Activated T-cell treated with anti-CD3 and anti-CD28 coated beads for 4 hours (primary cell): ENCODE results near the gene CFAP46.

Experiments
- DNase-seq: peaks from one replicate; pipeline ENCODE4 v3.0.0-alpha.2; 2020

The CFAP46 gene

DNA sequence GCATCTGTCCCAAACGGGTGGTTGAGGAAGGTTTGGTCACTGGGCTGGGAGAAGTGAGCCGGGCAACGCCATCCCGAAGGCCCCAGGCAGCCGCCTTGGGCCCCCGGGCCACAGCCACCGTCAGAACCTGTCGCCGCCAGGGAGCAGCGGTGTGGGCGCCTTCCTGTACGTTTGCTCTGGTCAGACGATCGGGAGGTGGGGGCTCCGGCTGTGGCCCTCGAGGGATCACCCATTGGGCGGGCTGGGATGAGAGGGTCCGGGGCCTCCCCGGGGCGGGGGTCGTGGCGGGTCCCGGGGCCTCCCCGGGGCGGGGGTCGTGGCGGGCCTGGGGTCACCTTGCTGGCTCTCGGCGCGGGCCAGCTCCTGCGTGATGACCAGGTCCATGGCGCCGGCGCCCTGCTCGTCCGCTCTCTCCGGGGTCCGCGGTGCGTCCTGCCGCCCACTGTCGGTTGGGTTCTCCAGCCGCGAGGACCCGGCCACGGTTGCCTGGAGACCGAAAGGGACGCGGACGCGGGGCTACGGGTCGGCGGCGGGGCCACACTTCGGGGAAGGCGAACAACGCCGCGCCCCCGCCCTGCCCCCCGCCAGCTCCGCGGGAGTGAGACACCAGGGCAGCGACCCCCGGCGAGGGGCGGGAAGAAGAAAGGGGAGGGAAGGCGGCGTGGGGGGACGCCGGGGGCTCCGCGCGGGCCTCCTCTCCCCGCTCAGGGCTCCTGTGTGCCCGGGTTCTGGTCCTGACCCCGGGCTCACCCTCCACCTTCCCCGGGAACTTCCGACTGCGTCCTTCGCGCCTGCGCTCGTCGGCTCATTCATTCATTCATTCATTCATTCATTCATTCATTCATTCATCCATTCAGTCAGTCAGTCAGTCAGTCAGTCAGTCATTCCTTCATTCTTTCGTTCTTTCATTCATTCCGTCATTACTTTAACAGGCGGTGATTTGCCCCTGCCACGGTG lies at the start of gene CFAP46:
TSS of gene CFAP46 (minus strand) at position 470 of the 957 bp plus-strand sequence. CDS start at position 384, 86 bp downstream.
- no peak for DNase-seq

GRCh38 chr10:132991706-132992432 lies 49.5 kb upstream of the CFAP46 start:
- no peak for DNase-seq

GRCh38 chr10:132990684-132991545 lies 48.5 kb upstream of the CFAP46 start:
- no peak for DNase-seq

- DNase-seq: no peak
Observed at GRCh38 chr10:132989476-132990415, 47.4 kb upstream of the CFAP46 start.

GRCh38 chr10:132988988-132989387 lies 46.6 kb upstream of the CFAP46 start:
- no peak for DNase-seq

GRCh38 chr10:132987671-132988571 lies 45.6 kb upstream of the CFAP46 start:
- no peak for DNase-seq

GRCh38 chr10:132986978-132987377 lies 44.6 kb upstream of the CFAP46 start:
- no peak for DNase-seq

- no peak for DNase-seq
Observed at GRCh38 chr10:132986576-132986975, 44.2 kb upstream of the CFAP46 start.

- no peak for DNase-seq
Observed at GRCh38 chr10:132986076-132986475, 43.7 kb upstream of the CFAP46 start.

DNA sequence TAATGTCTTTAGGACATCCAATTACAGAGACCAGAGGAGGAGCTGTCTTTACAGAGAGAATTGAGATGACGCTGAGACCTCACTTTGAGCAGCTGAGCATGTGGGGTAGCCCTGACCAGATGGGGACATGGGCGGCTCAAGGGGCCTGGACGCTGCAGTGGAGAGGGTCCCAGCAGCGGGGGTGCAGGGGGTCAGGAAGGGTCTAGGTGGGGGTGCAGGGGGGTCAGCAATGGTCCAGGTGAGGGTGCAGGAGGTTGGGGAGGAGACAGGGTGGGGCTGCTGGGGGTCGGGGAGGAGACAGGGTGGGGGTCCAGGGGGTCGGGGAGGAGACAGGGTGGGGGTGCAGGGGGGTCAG lies 43.2 kb upstream of the CFAP46 start:
- DNase-seq: no peak

- DNase-seq: no peak
Observed at GRCh38 chr10:132984801-132985545, 42.6 kb upstream of the CFAP46 start.

DNA sequence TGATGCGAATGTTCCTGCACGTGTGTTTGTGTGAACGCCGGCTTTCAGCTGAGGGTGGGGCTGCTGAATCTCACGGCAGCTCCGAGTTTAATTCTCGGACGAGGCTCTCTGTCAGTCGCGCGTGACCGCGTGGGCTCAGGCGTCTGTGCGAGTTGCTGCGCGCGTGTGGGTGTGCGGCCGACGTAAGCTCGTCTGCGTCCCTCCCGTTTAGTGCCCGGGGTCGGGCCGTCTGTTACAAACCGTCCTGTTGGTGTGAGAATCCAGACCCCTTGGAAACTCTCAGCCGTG lies 41.6 kb upstream of the CFAP46 start:
- DNase-seq: no peak

DNA sequence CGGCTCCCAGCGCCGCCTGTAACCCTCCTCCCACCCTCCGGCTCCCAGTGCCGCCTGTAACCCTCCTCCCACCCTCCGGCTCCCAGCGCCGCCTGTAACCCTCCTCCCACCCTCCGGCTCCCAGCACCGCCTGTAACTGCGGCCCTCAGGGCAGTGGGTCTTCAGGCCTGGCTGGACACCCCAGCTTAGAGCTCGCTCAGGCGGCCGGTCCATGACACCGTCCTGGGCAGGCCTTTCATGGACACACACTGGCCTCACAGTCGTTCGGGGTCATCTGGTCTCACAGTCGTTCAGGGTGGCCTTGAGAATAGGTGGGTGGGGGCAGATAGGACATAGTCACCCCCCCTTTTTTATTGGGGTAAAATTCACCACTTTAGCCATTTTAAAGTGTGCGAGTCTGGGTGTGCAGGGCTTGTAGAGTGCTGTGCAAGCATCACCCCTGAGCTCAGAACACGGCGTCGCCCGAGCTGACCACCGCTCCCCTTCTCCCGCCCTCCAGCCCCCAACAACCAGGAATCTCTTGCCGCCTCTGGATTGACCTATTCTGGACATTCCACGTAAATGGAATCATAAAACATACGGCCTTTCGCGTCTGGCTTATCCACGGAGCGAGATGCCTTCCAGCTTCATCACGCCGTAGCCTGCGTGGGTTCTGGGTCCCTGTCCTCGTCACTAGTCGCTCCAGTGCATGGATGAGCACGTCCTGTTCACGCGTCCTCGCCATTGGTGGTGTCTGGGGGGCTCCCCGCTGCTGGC lies 41.1 kb upstream of the CFAP46 start:
- DNase-seq: no peak

DNA sequence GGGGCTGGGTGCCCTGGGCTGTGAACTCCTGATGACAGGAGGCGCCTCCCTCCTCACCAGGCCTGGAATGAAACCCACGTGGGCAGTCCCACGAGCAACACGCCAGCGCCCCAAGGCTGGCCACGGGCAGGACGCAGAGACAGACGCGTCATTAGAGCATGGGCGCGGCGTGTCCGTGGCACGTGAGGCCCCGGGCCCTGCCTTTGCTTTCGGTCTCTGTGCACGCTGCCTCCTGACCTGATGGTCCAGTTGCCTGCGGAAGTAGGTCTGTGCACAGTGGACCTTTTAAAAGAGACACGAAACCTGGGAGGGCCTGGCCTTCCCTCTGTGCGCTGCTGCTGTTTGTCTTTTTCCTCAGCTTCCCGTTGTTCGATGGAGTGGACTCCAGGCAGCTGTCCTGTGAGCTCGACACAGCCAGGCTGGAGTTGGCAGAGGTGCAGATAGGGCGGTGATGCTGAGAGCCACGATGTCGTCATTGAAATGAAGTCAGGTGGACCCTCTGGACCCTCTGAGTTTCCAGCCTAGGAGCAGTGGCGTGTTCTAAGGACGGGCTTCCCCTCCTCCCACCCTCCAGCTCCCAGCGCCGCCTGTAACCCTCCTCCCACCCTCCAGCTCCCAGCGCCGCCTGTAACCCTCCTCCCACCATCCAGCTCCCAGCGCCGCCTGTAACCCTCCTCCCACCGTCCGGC lies 40.1 kb upstream of the CFAP46 start:
- DNase-seq: no peak

- DNase-seq: no peak
Observed at GRCh38 chr10:132981746-132982145, 39.4 kb upstream of the CFAP46 start.

DNA sequence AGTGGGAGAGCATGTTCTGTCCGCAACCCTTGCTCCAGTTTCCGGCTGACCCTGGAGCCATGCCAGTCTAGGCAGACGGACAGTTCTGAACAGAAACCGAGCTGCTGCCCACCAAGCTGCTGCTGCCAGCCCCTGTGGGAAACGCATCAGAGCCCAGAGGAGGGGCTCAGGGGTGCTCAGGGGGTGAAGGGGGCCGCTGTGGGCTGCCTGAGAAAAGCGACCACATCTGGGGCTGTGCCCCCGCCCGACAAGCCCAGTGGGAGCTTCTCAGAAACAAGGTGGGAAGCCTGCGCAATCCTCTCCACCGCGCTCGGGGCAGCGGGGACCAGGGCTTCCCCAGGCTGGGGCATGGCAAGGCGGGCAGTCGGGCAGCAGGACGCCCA lies 38.8 kb upstream of the CFAP46 start:
- no peak for DNase-seq

DNA sequence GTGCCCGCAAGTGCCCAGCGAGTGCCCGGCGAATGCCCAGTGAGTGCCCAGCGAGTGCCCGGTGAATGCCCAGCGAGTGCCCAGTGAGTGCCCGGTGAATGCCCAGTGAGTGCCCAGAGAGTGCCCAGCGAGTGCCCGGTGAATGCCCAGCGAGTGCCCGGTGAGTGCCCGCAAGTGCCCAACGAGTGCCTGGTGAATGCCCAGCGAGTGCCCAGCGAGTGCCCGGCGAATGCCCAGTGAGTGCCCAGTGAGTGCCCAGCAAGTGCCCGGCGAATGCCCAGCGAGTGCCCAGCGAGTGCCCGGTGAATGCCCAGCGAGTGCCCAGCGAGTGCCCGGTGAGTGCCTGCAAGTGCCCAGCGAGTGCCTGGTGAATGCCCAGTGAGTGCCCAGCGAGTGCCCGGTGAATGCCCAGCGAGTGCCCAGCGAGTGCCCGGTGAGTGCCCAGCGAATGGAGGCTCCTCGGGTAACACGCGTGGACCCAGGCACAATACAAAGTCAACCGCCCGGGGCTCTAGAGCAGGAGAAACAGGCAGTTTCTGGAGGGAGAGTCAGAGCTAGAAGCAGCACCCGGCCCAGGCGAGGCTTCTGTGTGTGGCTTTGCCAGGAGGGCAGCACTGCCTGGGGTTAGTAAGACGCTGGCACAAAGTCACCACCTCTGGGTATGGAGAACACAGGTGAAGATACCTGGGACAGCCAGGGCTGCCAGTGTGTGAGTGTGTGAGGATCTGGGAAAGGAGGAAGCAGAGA lies 38.2 kb upstream of the CFAP46 start:
- DNase-seq: no peak
